ENCODE measurements around the gene RETNLB.

DNA sequence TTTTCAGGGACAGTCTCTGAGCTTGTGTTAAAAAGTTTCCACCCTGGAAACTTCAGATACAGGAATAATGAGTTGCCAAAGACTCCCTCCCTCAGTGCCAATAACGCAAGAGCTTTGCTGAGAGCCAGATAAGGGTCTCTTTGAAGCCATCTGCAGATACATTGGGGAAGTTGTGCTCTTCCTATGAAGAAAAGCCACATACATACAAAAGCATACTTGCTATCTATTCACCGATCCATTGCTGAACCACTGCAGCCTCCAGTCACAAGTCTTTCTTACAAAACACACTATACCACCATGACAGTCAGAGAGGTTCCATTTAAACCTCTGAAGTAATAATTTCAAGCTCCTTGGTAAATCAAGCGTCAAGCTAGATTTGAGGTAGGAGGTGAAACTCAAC, 10.0 kb upstream of the RETNLB start:
- no peak for TF ChIP-seq CTCF (IDR thresholded peaks at IDR 0.05)
- TF ChIP-seq POLR2A (IDR thresholded peaks at IDR 0.05), result no peak

Data from adrenal gland (tissue), 5 donors.